OCI-LY1 (cell line): ENCODE results near the gene SUCO.
"Not testable (repeated sequence)": the region's sequence is repeated elsewhere in the genome, so short reads cannot be mapped to it uniquely, and the experiment has no call there.

Experiments used
- H2AFZ ChIP-seq: fragments of 200-600 bp; sonication (generic), shearing (Covaris generic); 2 replicates; pipeline ENCODE4 v1.6.0; 2014; ENCODE audit warnings: antibody characterized with exemption, mild to moderate bottlenecking, low read length
- H3F3A ChIP-seq: fragments of 200-600 bp; sonication (generic), shearing (Covaris generic); 2 replicates; pipeline ENCODE4 v1.6.0; 2014; ENCODE audit warnings: mild to moderate bottlenecking, antibody characterized with exemption, low read length, moderate library complexity; ENCODE audit not compliant: insufficient read depth
- H3K27ac ChIP-seq: fragments of 200-600 bp; sonication (generic); 2 replicates; pipeline ENCODE4 v1.5.1; 2014; ENCODE audit warnings: low read length, mixed run types, mild to moderate bottlenecking, low read depth; ENCODE audit not compliant: poor library complexity, severe bottlenecking
- H3K27me3 ChIP-seq: fragments of 200-600 bp; sonication (generic); 2 replicates; pipeline ENCODE4 v1.6.0; 2014; ENCODE audit warnings: antibody characterized with exemption, mild to moderate bottlenecking, low read length, moderate library complexity; ENCODE audit not compliant: insufficient read depth
- H3K36me3 ChIP-seq: fragments of 200-600 bp; sonication (generic); 2 replicates; pipeline ENCODE4 v1.6.1; 2014; ENCODE audit warnings: mild to moderate bottlenecking, antibody characterized with exemption, low read length, moderate library complexity, mixed read lengths; ENCODE audit not compliant: insufficient read depth
- H3K4me1 ChIP-seq: fragments of 200-600 bp; sonication (generic); 2 replicates; pipeline ENCODE4 v1.5.1; 2014; ENCODE audit warnings: mild to moderate bottlenecking, low read length, moderate library complexity; ENCODE audit not compliant: insufficient read depth, severe bottlenecking
- H3K4me2 ChIP-seq: fragments of 200-600 bp; sonication (generic), shearing (Covaris generic); 2 replicates; pipeline ENCODE4 v1.6.1; 2014; ENCODE audit warnings: low read length
- H3K4me3 ChIP-seq: fragments of 200-600 bp; sonication (generic); 2 replicates; pipeline ENCODE4 v1.5.1; 2014; ENCODE audit warnings: low read length, low read depth, mild to moderate bottlenecking, mixed read lengths; ENCODE audit not compliant: poor library complexity, severe bottlenecking
- H3K79me2 ChIP-seq: fragments of 200-600 bp; shearing (Covaris generic); 2 replicates; pipeline ENCODE4 v1.6.1; 2016; ENCODE audit warnings: mixed run types, low read length, mixed read lengths; ENCODE audit not compliant: insufficient read depth
- H3K9ac ChIP-seq: fragments of 200-600 bp; sonication (generic), shearing (Covaris generic); 2 replicates; pipeline ENCODE4 v1.6.1; 2014; ENCODE audit warnings: mild to moderate bottlenecking, low read length, mixed read lengths
- H3K9me2 ChIP-seq: fragments of 200-600 bp; sonication (generic), shearing (Covaris generic); 2 replicates; pipeline ENCODE4 v1.6.1; 2014; ENCODE audit warnings: low read depth, mild to moderate bottlenecking, low read length, mixed read lengths
- H3K9me3 ChIP-seq: fragments of 200-600 bp; shearing (Covaris generic); 2 replicates; pipeline ENCODE4 v1.6.1; 2014; ENCODE audit warnings: low read length, mixed read lengths
- H4K20me1 ChIP-seq: fragments of 200-600 bp; sonication (generic), shearing (Covaris generic); 2 replicates; pipeline ENCODE4 v1.6.0; 2016; ENCODE audit warnings: mild to moderate bottlenecking, low read length; ENCODE audit not compliant: insufficient read depth
- EZH2 ChIP-seq: fragments of 200-600 bp; sonication (generic), shearing (Covaris generic); IDR thresholded peaks from 2 replicates; pipeline ENCODE4 v1.8.0; 2017; ENCODE audit warnings: borderline replicate concordance, mixed run types, mild to moderate bottlenecking, antibody characterized with exemption, low read length, moderate library complexity, mixed read lengths
- TF ChIP-seq, protein P1 (sequence below): fragments of 200-600 bp; sonication (generic), shearing (Covaris generic); IDR thresholded peaks from 2 replicates; pipeline ENCODE4 v1.5.1; 2017; ENCODE audit warnings: mild to moderate bottlenecking, antibody characterized with exemption, low read length, moderate library complexity, mixed read lengths

The SUCO gene

DNA sequence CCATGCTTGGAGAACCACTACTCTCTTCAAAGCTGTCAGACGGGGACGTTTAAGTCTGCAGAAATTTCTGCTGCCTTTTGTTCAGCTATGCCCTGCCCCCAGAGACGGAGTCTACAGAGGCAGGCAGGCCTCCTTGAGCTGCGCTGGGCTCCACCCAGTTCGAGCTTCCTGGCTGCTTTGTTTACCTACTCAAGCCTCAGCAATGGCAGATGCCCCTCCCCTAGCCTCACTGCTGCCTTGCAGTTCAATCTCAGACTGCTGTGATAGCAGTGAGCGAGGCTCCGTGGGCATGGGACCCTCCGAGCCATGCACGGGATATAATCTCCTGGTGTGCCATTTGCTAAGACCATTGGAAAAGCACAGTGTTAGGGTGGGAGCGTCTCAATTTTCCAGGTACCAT, 63.8 kb downstream of the SUCO start:
- not testable (repeated sequence) for H3K27ac ChIP-seq, H3K79me2 ChIP-seq, H3F3A ChIP-seq, H3K27me3 ChIP-seq, H4K20me1 ChIP-seq, H3K9me3 ChIP-seq, H3K4me2 ChIP-seq, H3K4me1 ChIP-seq, H3K9ac ChIP-seq, H3K9me2 ChIP-seq, H3K4me3 ChIP-seq, H2AFZ ChIP-seq
- peaks cover 24% of the 10 kb centered on the region for H3K36me3 ChIP-seq

GRCh38 chr1:172599912-172600311, 67.0 kb downstream of the SUCO start:
- no peaks in the 10 kb centered on the region for H3K9me2 ChIP-seq

DNA sequence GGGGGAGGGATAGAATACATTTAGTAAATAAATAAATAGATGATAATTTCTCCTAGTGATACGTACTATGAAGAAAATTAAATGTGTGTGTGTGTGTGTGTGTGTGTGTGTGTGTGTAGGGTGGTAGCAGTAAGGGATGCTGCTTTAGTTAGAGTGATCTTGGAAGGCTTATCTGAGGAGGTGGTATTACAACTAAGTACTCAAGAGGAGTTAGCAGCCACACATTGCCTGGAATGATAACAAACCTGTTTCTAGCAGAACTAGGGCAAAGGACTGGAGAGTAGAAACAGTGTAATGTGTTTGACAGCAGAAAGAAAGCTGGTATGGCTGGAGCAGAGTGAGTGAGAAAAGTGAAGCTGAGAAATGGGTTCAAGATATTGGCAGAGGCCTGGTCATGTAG, 67.7 kb downstream of the SUCO start:
- TF ChIP-seq, protein P1, sequence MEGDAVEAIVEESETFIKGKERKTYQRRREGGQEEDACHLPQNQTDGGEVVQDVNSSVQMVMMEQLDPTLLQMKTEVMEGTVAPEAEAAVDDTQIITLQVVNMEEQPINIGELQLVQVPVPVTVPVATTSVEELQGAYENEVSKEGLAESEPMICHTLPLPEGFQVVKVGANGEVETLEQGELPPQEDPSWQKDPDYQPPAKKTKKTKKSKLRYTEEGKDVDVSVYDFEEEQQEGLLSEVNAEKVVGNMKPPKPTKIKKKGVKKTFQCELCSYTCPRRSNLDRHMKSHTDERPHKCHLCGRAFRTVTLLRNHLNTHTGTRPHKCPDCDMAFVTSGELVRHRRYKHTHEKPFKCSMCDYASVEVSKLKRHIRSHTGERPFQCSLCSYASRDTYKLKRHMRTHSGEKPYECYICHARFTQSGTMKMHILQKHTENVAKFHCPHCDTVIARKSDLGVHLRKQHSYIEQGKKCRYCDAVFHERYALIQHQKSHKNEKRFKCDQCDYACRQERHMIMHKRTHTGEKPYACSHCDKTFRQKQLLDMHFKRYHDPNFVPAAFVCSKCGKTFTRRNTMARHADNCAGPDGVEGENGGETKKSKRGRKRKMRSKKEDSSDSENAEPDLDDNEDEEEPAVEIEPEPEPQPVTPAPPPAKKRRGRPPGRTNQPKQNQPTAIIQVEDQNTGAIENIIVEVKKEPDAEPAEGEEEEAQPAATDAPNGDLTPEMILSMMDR = no peak
- no peak overlapping the region for H3K9ac ChIP-seq
- no peaks in the 10 kb centered on the region for H3K27me3 ChIP-seq
- no peak overlapping the region for H2AFZ ChIP-seq
- H3K36me3 ChIP-seq = peaks cover 55% of the 10 kb centered on the region
- H3K9me2 ChIP-seq = no peaks in the 10 kb centered on the region
- H3K9me3 ChIP-seq = no peaks in the 10 kb centered on the region
- no peak overlapping the region for H3K4me2 ChIP-seq
- no peak overlapping the region for H3K27ac ChIP-seq
- H3F3A ChIP-seq = no peaks in the 10 kb centered on the region
- no peaks in the 10 kb centered on the region for H4K20me1 ChIP-seq
- no peaks in the 10 kb centered on the region for H3K79me2 ChIP-seq
- H3K4me3 ChIP-seq = no peak overlapping the region
- H3K4me1 ChIP-seq = no peaks in the 10 kb centered on the region

More at GRCh38 chr1:172599912-172600311, 67.0 kb downstream of the SUCO start:
- peaks cover 52% of the 10 kb centered on the region for H3K36me3 ChIP-seq
- no peak overlapping the region for H3K4me2 ChIP-seq
- no peak overlapping the region for H2AFZ ChIP-seq
- H3K9ac ChIP-seq = no peak overlapping the region
- H4K20me1 ChIP-seq = no peaks in the 10 kb centered on the region
- no peak overlapping the region for H3K4me3 ChIP-seq
- H3K9me3 ChIP-seq = no peaks in the 10 kb centered on the region
- H3F3A ChIP-seq = no peaks in the 10 kb centered on the region
- no peaks in the 10 kb centered on the region for H3K27me3 ChIP-seq
- no peaks in the 10 kb centered on the region for H3K79me2 ChIP-seq
- no peaks in the 10 kb centered on the region for H3K4me1 ChIP-seq
- H3K27ac ChIP-seq = no peak overlapping the region
- TF ChIP-seq, protein P1 = no peak
- no peak for TF ChIP-seq EZH2

- Histone ChIP-seq H3K4me1 (no peaks in the 10 kb centered on the region), H3K9me2 (no peaks in the 10 kb centered on the region), H3K4me3 (no peak overlapping the region), H3F3A (no peaks in the 10 kb centered on the region), H3K9ac (no peak overlapping the region), H3K4me2 (no peak overlapping the region), H3K79me2 (no peaks in the 10 kb centered on the region), H2AFZ (no peak overlapping the region), H3K27me3 (no peaks in the 10 kb centered on the region), H4K20me1 (no peaks in the 10 kb centered on the region), H3K36me3 (peaks cover 55% of the 10 kb centered on the region), H3K27ac (no peak overlapping the region), H3K9me3 (no peaks in the 10 kb centered on the region)
- no peak for TF ChIP-seq EZH2
- TF ChIP-seq, protein P1 = no peak
Measured at GRCh38 chr1:172601046-172601630, 68.2 kb downstream of the SUCO start.
